ENCODE measurements around the gene CCDC92B. TPM values are rescaled to one million over a fixed set of nuclear protein-coding genes. Genes with fewer than 3 reads are reported as not detected.
"Not testable (repeated sequence)": the region's sequence is repeated elsewhere in the genome, so short reads cannot be mapped to it uniquely, and the experiment has no call there.

Gene CCDC92B
- polyA plus RNA-seq: not detected

GRCh38 chr17:2749058-2749783 is at the start of gene CCDC92B:
TSS of gene CCDC92B (minus strand) at chr17:2749652. CDS start at chr17:2735145, 14,507 bp downstream.
- peaks cover 47% of the 10 kb centered on the region for H3K27me3 Mint-ChIP-seq
- no peak within 1 kb of the TSS for H3K27ac Mint-ChIP-seq
- no peaks in the 10 kb centered on the region for H3K36me3 Mint-ChIP-seq

GRCh38 chr17:2798678-2799077 is 49.2 kb upstream of the CCDC92B start:
- Mint-ChIP-seq H3K9me3 (no peaks in the 10 kb centered on the region), H3K27me3 (no peaks in the 10 kb centered on the region), H3K4me3 (peak overlapping the region in 2 of 4 donors; percentile 39 to 73), H3K4me1 (peaks cover 32 to 53% (median 49%) of the 10 kb centered on the region in 3 donors), H3K27ac (peak overlapping the region in 2 of 3 donors; percentile 29 to 56), H3K36me3 (peaks cover 3% of the 10 kb centered on the region)

More at GRCh38 chr17:2749058-2749783, at the start of gene CCDC92B:
- H3K4me3 Mint-ChIP-seq: peak within 1 kb of the TSS in 1 of 4 donors; percentile 14
- H3K4me1 Mint-ChIP-seq: peaks cover 0 to 4% (median 0%) of the 10 kb centered on the region in 3 donors
- peaks cover 0 to 6% (median 0%) of the 10 kb centered on the region in 3 donors for H3K9me3 Mint-ChIP-seq

GRCh38 chr17:2798188-2798587 is 48.7 kb upstream of the CCDC92B start:
- peak overlapping the region in 2 of 3 donors; percentile 59 to 69 for H3K27ac Mint-ChIP-seq
- H3K9me3 Mint-ChIP-seq: no peaks in the 10 kb centered on the region
- H3K4me1 Mint-ChIP-seq: peaks cover 32 to 55% (median 52%) of the 10 kb centered on the region in 3 donors
- peak overlapping the region; percentile 80 to 97 (median 92) for H3K4me3 Mint-ChIP-seq
- H3K36me3 Mint-ChIP-seq: peaks cover 3% of the 10 kb centered on the region
- H3K27me3 Mint-ChIP-seq: no peaks in the 10 kb centered on the region

- Mint-ChIP-seq H3K9me3 (no peaks in the 10 kb centered on the region), H3K27ac (peak overlapping the region in 2 of 3 donors; percentile 44 to 69), H3K4me3 (peak overlapping the region; percentile 80 to 97 (median 92)), H3K36me3 (peaks cover 3% of the 10 kb centered on the region), H3K27me3 (no peaks in the 10 kb centered on the region), H3K4me1 (peaks cover 31 to 54% (median 52%) of the 10 kb centered on the region in 3 donors)
These were observed 48.2 kb upstream of the CCDC92B start for GRCh38 chr17:2797637-2798036.

- H3K36me3 Mint-ChIP-seq: peaks cover 3% of the 10 kb centered on the region
- H3K9me3 Mint-ChIP-seq: no peaks in the 10 kb centered on the region
- H3K4me1 Mint-ChIP-seq: peaks cover 32 to 56% (median 53%) of the 10 kb centered on the region in 3 donors
- peak overlapping the region; percentile 80 to 97 (median 92) for H3K4me3 Mint-ChIP-seq
- peak overlapping the region; percentile 8 to 69 (median 44) for H3K27ac Mint-ChIP-seq
- H3K27me3 Mint-ChIP-seq: no peaks in the 10 kb centered on the region
These were observed 47.8 kb upstream of the CCDC92B start for GRCh38 chr17:2797226-2797625.

GRCh38 chr17:2796164-2797125 is 47.0 kb upstream of the CCDC92B start, which contains the start of gene RAP1GAP2:
TSS of gene RAP1GAP2 (plus strand) at chr17:2796438. CDS start at chr17:2796528, 90 bp downstream.
- H3K4me1 Mint-ChIP-seq: peaks cover 39 to 61% (median 58%) of the 10 kb centered on the region in 3 donors
- H3K27ac Mint-ChIP-seq: peak within 1 kb of the TSS; percentile 44 to 88 (median 69)
- peaks cover 3% of the 10 kb centered on the region for H3K36me3 Mint-ChIP-seq
- H3K27me3 Mint-ChIP-seq: no peaks in the 10 kb centered on the region
- no peaks in the 10 kb centered on the region for H3K9me3 Mint-ChIP-seq
- H3K4me3 Mint-ChIP-seq: peak within 1 kb of the TSS; percentile 80 to 97 (median 92)

- H3K4me1 Mint-ChIP-seq: peaks cover 43 to 66% (median 65%) of the 10 kb centered on the region in 3 donors
- no peaks in the 10 kb centered on the region for H3K9me3 Mint-ChIP-seq
- H3K27ac Mint-ChIP-seq: peak overlapping the region in 2 of 3 donors; percentile 69 to 88
- H3K36me3 Mint-ChIP-seq: peaks cover 3% of the 10 kb centered on the region
- peak overlapping the region; percentile 80 to 97 (median 92) for H3K4me3 Mint-ChIP-seq
- H3K27me3 Mint-ChIP-seq: no peaks in the 10 kb centered on the region
These were observed 46.1 kb upstream of the CCDC92B start for GRCh38 chr17:2795441-2796163.

GRCh38 chr17:2794111-2794803 is 44.8 kb upstream of the CCDC92B start:
- Mint-ChIP-seq H3K36me3 (no peaks in the 10 kb centered on the region), H3K4me3 (peak overlapping the region; percentile 58 to 94 (median 80)), H3K4me1 (peaks cover 39 to 66% (median 65%) of the 10 kb centered on the region in 3 donors), H3K9me3 (no peaks in the 10 kb centered on the region), H3K27ac (peak overlapping the region in 2 of 3 donors; percentile 80 to 87), H3K27me3 (no peaks in the 10 kb centered on the region)

- H3K27me3 Mint-ChIP-seq: no peaks in the 10 kb centered on the region
- peak overlapping the region; percentile 80 to 88 (median 87) for H3K27ac Mint-ChIP-seq
- H3K4me1 Mint-ChIP-seq: peaks cover 41 to 56% (median 55%) of the 10 kb centered on the region in 3 donors
- peak overlapping the region in 3 of 4 donors; percentile 74 to 95 (median 88) for H3K4me3 Mint-ChIP-seq
- no peaks in the 10 kb centered on the region for H3K36me3 Mint-ChIP-seq
- H3K9me3 Mint-ChIP-seq: no peaks in the 10 kb centered on the region
These were observed 43.1 kb upstream of the CCDC92B start for GRCh38 chr17:2792366-2793169.

GRCh38 chr17:2789700-2790099 is 40.2 kb upstream of the CCDC92B start:
- Mint-ChIP-seq H3K36me3 (no peaks in the 10 kb centered on the region), H3K9me3 (no peaks in the 10 kb centered on the region), H3K27me3 (no peaks in the 10 kb centered on the region), H3K27ac (no peak overlapping the region), H3K4me3 (no peak overlapping the region), H3K4me1 (peaks cover 31 to 40% (median 39%) of the 10 kb centered on the region in 3 donors)

GRCh38 chr17:2786176-2786881 is 36.9 kb upstream of the CCDC92B start:
- Mint-ChIP-seq H3K4me1 (peaks cover 11 to 15% (median 14%) of the 10 kb centered on the region in 3 donors), H3K9me3 (no peaks in the 10 kb centered on the region), H3K36me3 (no peaks in the 10 kb centered on the region), H3K4me3 (peak overlapping the region in 3 of 4 donors; percentile 22 to 82 (median 52)), H3K27me3 (peaks cover 2% of the 10 kb centered on the region), H3K27ac (peak overlapping the region in 1 of 3 donors; percentile 56)

GRCh38 chr17:2785376-2785775 is 35.9 kb upstream of the CCDC92B start:
- not testable (repeated sequence) for H3K27me3 Mint-ChIP-seq, H3K9me3 Mint-ChIP-seq, H3K4me3 Mint-ChIP-seq, H3K36me3 Mint-ChIP-seq, H3K4me1 Mint-ChIP-seq
- H3K27ac Mint-ChIP-seq: peak overlapping the region in 1 of 3 donors; percentile 32

All from IgD-negative memory B cell (primary cell).